ENCODE measurements around the gene IDI2.

The IDI2 gene

GRCh38 chr10:997266-998022, 28.2 kb downstream of the IDI2 start:
- Histone ChIP-seq H3K4me3 (ENCODE audit: low read depth, low read length) (no peak overlapping the region), H4K12ac (ENCODE audit: low read depth, low read length) (no peak overlapping the region), H3K4me2 (ENCODE audit: low read length) (no peak overlapping the region), H2AK5ac (ENCODE audit: low read length) (no peak overlapping the region), H3K18ac (ENCODE audit: low read length) (no peak overlapping the region), H3K36me3 (ENCODE audit: control insufficient read depth in 1 of 2, insufficient read depth in 2 of 2, low read length in 2 of 2) (peaks cover 60 to 71% of the 10 kb centered on the region in 2 experiments), H3K9me3 (ENCODE audit: insufficient read depth, low read depth, low read length) (no peaks in the 10 kb centered on the region), H3K4me1 (ENCODE audit: control insufficient read depth in 1 of 2, insufficient read depth in 2 of 2, low read length in 2 of 2) (no peaks in the 10 kb centered on the region), H4K8ac (ENCODE audit: low read depth, low read length) (no peak overlapping the region), H3K4ac (ENCODE audit: low read depth, low read length) (no peak overlapping the region), H3K27ac (ENCODE audit: low read depth, low read length) (no peak overlapping the region), H3K14ac (ENCODE audit: low read length) (no peak overlapping the region), H3K9ac (ENCODE audit: low read length) (no peak overlapping the region), H4K91ac (ENCODE audit: low read depth, low read length) (no peak overlapping the region), H2BK5ac (ENCODE audit: low read depth, low read length, poor library complexity) (no peak overlapping the region), H3K27me3 (ENCODE audit: insufficient read depth, low read length) (no peaks in the 10 kb centered on the region), H3K23ac (ENCODE audit: low read length) (no peak overlapping the region), H2BK12ac (ENCODE audit: low read length) (no peak overlapping the region), H2BK120ac (ENCODE audit: insufficient read depth, low read length, poor library complexity) (no peak overlapping the region), H3K79me2 (ENCODE audit: control insufficient read depth, insufficient read depth, low read length, poor library complexity) (no peaks in the 10 kb centered on the region), H2AFZ (ENCODE audit: insufficient read depth, low read length, poor library complexity) (no peak overlapping the region), H3K79me1 (ENCODE audit: low read length) (no peaks in the 10 kb centered on the region)
- no CpG with 5 or more reads among the region's 19 CpGs for WGBS (ENCODE audit: extremely low coverage, insufficient coverage, insufficient read length)
- no peak for DNase-seq

- no peak for DNase-seq
- H3K36me3 ChIP-seq (ENCODE audit: control insufficient read depth in 1 of 2, insufficient read depth in 2 of 2, low read length in 2 of 2), result peaks cover 57 to 64% of the 10 kb centered on the region in 2 experiments
- no peak overlapping the region for H3K18ac ChIP-seq (ENCODE audit: low read length)
- no peaks in the 10 kb centered on the region for H3K9me3 ChIP-seq (ENCODE audit: insufficient read depth, low read depth, low read length)
- H4K91ac ChIP-seq (ENCODE audit: low read depth, low read length), result no peak overlapping the region
- H3K27ac ChIP-seq (ENCODE audit: low read depth, low read length), result no peak overlapping the region
- H2AK5ac ChIP-seq (ENCODE audit: low read length), result no peak overlapping the region
- H2BK12ac ChIP-seq (ENCODE audit: low read length), result no peak overlapping the region
- no peak overlapping the region for H4K12ac ChIP-seq (ENCODE audit: low read depth, low read length)
- H4K8ac ChIP-seq (ENCODE audit: low read depth, low read length), result no peak overlapping the region
- no peak overlapping the region for H3K23ac ChIP-seq (ENCODE audit: low read length)
- no peaks in the 10 kb centered on the region for H3K79me1 ChIP-seq (ENCODE audit: low read length)
- no peak overlapping the region for H3K9ac ChIP-seq (ENCODE audit: low read length)
- H2BK120ac ChIP-seq (ENCODE audit: insufficient read depth, low read length, poor library complexity), result no peak overlapping the region
- H3K4me3 ChIP-seq (ENCODE audit: low read depth, low read length), result no peak overlapping the region
- no peaks in the 10 kb centered on the region for H3K27me3 ChIP-seq (ENCODE audit: insufficient read depth, low read length)
- peaks cover 0 to under 1% of the 10 kb centered on the region in 2 experiments for H3K4me1 ChIP-seq (ENCODE audit: control insufficient read depth in 1 of 2, insufficient read depth in 2 of 2, low read length in 2 of 2)
- no peak overlapping the region for H3K4me2 ChIP-seq (ENCODE audit: low read length)
- no peak overlapping the region for H3K14ac ChIP-seq (ENCODE audit: low read length)
- H2BK5ac ChIP-seq (ENCODE audit: low read depth, low read length, poor library complexity), result no peak overlapping the region
- H2AFZ ChIP-seq (ENCODE audit: insufficient read depth, low read length, poor library complexity), result no peak overlapping the region
- H3K4ac ChIP-seq (ENCODE audit: low read depth, low read length), result no peak overlapping the region
- H3K79me2 ChIP-seq (ENCODE audit: control insufficient read depth, insufficient read depth, low read length, poor library complexity), result peaks cover under 1% of the 10 kb centered on the region
- no CpG with 5 or more reads among the region's 12 CpGs for WGBS (ENCODE audit: extremely low coverage, insufficient coverage, insufficient read length)
Measured at GRCh38 chr10:996031-996430, 29.6 kb downstream of the IDI2 start.

GRCh38 chr10:995559-995926, 30.1 kb downstream of the IDI2 start:
- DNase-seq, result no peak
- Histone ChIP-seq H4K8ac (ENCODE audit: low read depth, low read length) (no peak overlapping the region), H3K23ac (ENCODE audit: low read length) (no peak overlapping the region), H3K4me3 (ENCODE audit: low read depth, low read length) (no peak overlapping the region), H3K27ac (ENCODE audit: low read depth, low read length) (no peak overlapping the region), H3K79me1 (ENCODE audit: low read length) (no peaks in the 10 kb centered on the region), H3K27me3 (ENCODE audit: insufficient read depth, low read length) (no peaks in the 10 kb centered on the region), H3K79me2 (ENCODE audit: control insufficient read depth, insufficient read depth, low read length, poor library complexity) (peaks cover 4% of the 10 kb centered on the region), H3K4ac (ENCODE audit: low read depth, low read length) (no peak overlapping the region), H3K18ac (ENCODE audit: low read length) (no peak overlapping the region), H4K91ac (ENCODE audit: low read depth, low read length) (no peak overlapping the region), H3K9ac (ENCODE audit: low read length) (no peak overlapping the region), H2AK5ac (ENCODE audit: low read length) (no peak overlapping the region), H3K4me1 (ENCODE audit: control insufficient read depth in 1 of 2, insufficient read depth in 2 of 2, low read length in 2 of 2) (peaks cover 0 to 4% of the 10 kb centered on the region in 2 experiments), H2BK5ac (ENCODE audit: low read depth, low read length, poor library complexity) (no peak overlapping the region), H3K4me2 (ENCODE audit: low read length) (no peak overlapping the region), H2BK120ac (ENCODE audit: insufficient read depth, low read length, poor library complexity) (no peak overlapping the region), H2BK12ac (ENCODE audit: low read length) (no peak overlapping the region), H3K9me3 (ENCODE audit: insufficient read depth, low read depth, low read length) (no peaks in the 10 kb centered on the region), H3K14ac (ENCODE audit: low read length) (no peak overlapping the region), H4K12ac (ENCODE audit: low read depth, low read length) (no peak overlapping the region), H3K36me3 (ENCODE audit: control insufficient read depth in 1 of 2, insufficient read depth in 2 of 2, low read length in 2 of 2) (peaks cover 59 to 66% of the 10 kb centered on the region in 2 experiments), H2AFZ (ENCODE audit: insufficient read depth, low read length, poor library complexity) (no peak overlapping the region)
- no CpG with 5 or more reads among the region's 7 CpGs for WGBS (ENCODE audit: extremely low coverage, insufficient coverage, insufficient read length)

GRCh38 chr10:994836-995558, 30.7 kb downstream of the IDI2 start:
- no peak overlapping the region for H3K4me3 ChIP-seq (ENCODE audit: low read depth, low read length)
- H3K27me3 ChIP-seq (ENCODE audit: insufficient read depth, low read length), result no peaks in the 10 kb centered on the region
- no peak overlapping the region for H3K27ac ChIP-seq (ENCODE audit: low read depth, low read length)
- H3K18ac ChIP-seq (ENCODE audit: low read length), result no peak overlapping the region
- no peak for DNase-seq
- H3K9ac ChIP-seq (ENCODE audit: low read length), result no peak overlapping the region
- no peak overlapping the region for H2BK5ac ChIP-seq (ENCODE audit: low read depth, low read length, poor library complexity)
- H3K36me3 ChIP-seq (ENCODE audit: control insufficient read depth in 1 of 2, insufficient read depth in 2 of 2, low read length in 2 of 2), result peaks cover 54 to 63% of the 10 kb centered on the region in 2 experiments
- H2AFZ ChIP-seq (ENCODE audit: insufficient read depth, low read length, poor library complexity), result no peak overlapping the region
- H4K12ac ChIP-seq (ENCODE audit: low read depth, low read length), result no peak overlapping the region
- no peak overlapping the region for H4K91ac ChIP-seq (ENCODE audit: low read depth, low read length)
- H3K4me1 ChIP-seq (ENCODE audit: control insufficient read depth in 1 of 2, insufficient read depth in 2 of 2, low read length in 2 of 2), result peaks cover 0 to 4% of the 10 kb centered on the region in 2 experiments
- H3K79me1 ChIP-seq (ENCODE audit: low read length), result no peaks in the 10 kb centered on the region
- no peak overlapping the region for H3K23ac ChIP-seq (ENCODE audit: low read length)
- H3K79me2 ChIP-seq (ENCODE audit: control insufficient read depth, insufficient read depth, low read length, poor library complexity), result peaks cover 4% of the 10 kb centered on the region
- H4K8ac ChIP-seq (ENCODE audit: low read depth, low read length), result no peak overlapping the region
- no peak overlapping the region for H2AK5ac ChIP-seq (ENCODE audit: low read length)
- no peak overlapping the region for H3K14ac ChIP-seq (ENCODE audit: low read length)
- no peak overlapping the region for H3K4ac ChIP-seq (ENCODE audit: low read depth, low read length)
- WGBS (ENCODE audit: extremely low coverage, insufficient coverage, insufficient read length), result no CpG with 5 or more reads among the region's 6 CpGs
- H3K9me3 ChIP-seq (ENCODE audit: insufficient read depth, low read depth, low read length), result no peaks in the 10 kb centered on the region
- no peak overlapping the region for H3K4me2 ChIP-seq (ENCODE audit: low read length)
- H2BK120ac ChIP-seq (ENCODE audit: insufficient read depth, low read length, poor library complexity), result no peak overlapping the region
- no peak overlapping the region for H2BK12ac ChIP-seq (ENCODE audit: low read length)

Data from trophoblast cell (in vitro differentiated cells and primary cell).